GM21717 (cell line): ENCODE results near the gene OSGIN1.

Source experiments
- ATAC-seq: cut with Tn5 transposase; IDR thresholded peaks from one replicate; pipeline ENCODE4 v1.9.1; 2021; ENCODE audit warnings: mild to moderate bottlenecking, moderate library complexity; ENCODE audit not compliant: unreplicated experiment

OSGIN1 gene, protein sequence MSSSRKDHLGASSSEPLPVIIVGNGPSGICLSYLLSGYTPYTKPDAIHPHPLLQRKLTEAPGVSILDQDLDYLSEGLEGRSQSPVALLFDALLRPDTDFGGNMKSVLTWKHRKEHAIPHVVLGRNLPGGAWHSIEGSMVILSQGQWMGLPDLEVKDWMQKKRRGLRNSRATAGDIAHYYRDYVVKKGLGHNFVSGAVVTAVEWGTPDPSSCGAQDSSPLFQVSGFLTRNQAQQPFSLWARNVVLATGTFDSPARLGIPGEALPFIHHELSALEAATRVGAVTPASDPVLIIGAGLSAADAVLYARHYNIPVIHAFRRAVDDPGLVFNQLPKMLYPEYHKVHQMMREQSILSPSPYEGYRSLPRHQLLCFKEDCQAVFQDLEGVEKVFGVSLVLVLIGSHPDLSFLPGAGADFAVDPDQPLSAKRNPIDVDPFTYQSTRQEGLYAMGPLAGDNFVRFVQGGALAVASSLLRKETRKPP

GRCh38 chr16:83952940-83953795 is at the start of gene OSGIN1:
Gene OSGIN1, plus strand, starts transcription at chr16:83953240. Its CDS starts 4,432 bp downstream, at chr16:83957672.
- peak; percentile 93 for ATAC-seq

GRCh38 chr16:83903751-83904150 is 49.3 kb upstream of the OSGIN1 start:
- no peak for ATAC-seq

DNA sequence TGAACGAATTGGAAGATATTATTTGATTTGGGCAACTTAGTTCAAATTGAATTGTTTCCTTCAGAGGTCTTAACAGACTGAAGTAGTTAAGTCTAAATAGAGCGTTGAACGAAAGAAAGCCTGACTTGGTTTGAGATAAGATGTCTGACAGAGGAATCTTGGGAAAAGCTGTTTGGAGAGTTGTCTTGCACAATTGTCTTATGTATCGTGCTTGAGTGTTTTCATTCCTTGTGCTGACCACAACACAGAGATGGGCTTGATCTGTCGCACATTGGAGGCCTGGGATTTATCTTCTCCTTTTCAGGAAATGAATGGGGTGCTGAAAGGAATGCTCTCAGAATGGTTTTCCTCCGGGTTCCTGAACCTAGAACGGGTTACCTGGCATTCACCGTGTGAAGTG is 46.4 kb upstream of the OSGIN1 start:
- ATAC-seq, result no peak

GRCh38 chr16:83907111-83907510 is 45.9 kb upstream of the OSGIN1 start:
- no peak for ATAC-seq

- ATAC-seq, result no peak
Observed at GRCh38 chr16:83907631-83908250, 45.3 kb upstream of the OSGIN1 start.

- no peak for ATAC-seq
Observed at GRCh38 chr16:83908798-83909197, 44.2 kb upstream of the OSGIN1 start.

DNA sequence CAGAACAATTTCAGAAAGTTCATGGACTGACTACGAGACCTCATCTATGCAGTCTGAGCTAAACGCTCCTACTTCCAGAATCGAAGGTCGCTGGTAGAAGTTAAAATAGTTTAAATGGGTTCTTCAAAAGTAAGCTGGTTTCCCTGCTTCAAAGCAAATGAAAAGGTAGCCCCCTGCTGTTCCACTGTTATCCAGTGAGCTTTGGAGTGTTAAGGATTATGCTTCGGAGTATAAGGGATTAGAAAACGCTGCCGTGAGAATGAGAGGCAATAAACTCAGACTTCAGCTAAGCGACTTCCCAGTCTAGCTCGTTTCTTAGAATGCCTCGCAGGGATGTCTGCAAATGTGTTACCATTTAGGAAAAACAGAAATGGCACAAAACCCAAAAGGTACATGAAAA is 41.8 kb upstream of the OSGIN1 start:
- no peak for ATAC-seq

DNA sequence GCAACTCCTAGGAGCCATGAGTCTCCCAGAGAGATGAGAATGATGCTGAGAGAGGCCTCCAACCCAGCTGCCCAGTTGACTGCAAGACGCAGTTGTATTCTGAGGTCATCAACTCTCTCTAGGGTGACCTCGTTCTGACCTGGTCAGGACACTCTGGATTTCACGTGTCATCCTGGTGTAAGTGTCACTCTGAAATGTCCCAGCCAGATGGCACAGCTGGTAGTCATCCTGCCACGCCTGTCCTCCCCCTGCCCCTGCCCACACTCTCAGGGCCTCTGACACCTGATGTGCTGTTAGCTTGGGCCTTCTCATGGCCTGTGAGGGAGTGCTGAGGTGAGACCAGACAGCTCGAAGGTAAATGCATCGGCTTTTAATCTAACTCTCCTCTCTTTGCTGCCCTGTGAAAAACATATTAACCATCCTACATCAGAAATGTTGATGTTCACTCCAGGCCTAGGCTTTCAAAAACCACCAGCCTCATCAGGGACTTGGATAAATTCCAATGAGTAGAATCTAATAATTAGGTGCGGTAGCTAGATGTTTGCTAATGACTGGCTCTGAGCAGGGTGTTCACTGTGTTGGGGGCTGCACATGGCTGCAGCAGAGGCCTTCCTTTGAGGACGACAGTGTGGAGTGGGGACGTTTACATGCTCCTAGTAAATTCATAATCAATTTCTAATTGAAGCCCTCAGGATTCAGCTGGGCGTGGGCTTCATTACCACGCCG is 40.4 kb upstream of the OSGIN1 start:
- no peak for ATAC-seq

DNA sequence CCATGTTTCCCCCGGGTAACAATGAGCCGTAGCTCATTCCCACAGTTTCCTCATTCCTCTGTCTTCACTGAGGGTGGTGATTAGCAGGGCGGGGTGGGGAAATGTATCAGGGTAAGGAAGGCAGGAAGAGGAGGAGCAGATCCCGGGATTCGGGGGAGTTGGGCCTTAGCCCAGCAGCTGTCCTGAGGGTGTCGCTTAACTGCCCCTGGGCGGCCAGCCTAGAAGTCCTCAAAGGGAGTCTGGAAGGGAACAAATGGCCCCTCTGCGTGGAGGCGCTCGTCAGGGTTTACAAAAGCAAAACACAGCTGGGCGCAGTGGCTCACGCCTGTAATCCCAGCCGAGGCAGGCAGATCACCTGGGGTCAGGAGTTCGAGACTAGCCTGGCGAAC is 39.8 kb upstream of the OSGIN1 start:
- ATAC-seq, result no peak

- no peak for ATAC-seq
Observed at GRCh38 chr16:83914091-83914710, 38.8 kb upstream of the OSGIN1 start.

DNA sequence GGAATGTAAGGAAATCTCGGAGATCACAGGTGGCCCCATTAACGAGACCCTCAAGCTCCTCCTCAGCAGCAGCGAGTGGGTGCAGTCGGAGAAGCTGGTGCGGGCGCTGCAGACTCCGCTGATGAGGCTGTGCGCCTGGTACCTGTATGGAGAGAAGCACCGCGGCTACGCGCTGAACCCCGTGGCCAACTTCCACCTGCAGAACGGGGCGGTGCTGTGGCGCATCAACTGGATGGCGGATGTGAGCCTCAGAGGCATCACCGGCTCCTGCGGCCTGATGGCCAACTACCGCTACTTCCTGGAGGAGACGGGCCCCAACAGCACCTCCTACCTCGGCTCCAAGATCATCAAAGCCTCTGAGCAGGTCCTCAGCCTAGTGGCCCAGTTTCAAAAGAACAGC is 38.0 kb upstream of the OSGIN1 start:
- ATAC-seq, result no peak

DNA sequence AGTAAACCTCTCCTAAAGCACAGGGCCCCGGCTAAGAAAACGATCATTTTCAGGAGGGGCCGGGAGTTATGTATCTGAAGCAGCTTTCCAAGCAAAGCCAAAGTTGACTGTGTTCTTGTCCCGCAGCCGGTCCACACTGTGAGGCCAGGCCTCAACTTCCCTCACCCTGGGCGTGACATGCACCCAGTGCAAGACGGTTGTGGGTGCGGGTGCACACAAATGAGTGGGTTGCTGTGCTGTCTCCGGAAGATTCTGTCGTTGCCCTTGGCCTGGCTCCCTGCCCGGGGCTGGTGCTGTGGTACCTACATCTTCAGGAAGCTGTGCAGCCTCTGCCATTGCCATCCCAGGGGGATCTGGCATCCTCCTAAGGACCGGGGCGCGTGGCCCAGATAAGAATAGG is 37.5 kb upstream of the OSGIN1 start:
- ATAC-seq, result no peak

GRCh38 chr16:83917152-83918120 is 35.6 kb upstream of the OSGIN1 start:
- ATAC-seq, result no peak

- ATAC-seq, result no peak
Observed at GRCh38 chr16:83920894-83921491, 32.0 kb upstream of the OSGIN1 start.

DNA sequence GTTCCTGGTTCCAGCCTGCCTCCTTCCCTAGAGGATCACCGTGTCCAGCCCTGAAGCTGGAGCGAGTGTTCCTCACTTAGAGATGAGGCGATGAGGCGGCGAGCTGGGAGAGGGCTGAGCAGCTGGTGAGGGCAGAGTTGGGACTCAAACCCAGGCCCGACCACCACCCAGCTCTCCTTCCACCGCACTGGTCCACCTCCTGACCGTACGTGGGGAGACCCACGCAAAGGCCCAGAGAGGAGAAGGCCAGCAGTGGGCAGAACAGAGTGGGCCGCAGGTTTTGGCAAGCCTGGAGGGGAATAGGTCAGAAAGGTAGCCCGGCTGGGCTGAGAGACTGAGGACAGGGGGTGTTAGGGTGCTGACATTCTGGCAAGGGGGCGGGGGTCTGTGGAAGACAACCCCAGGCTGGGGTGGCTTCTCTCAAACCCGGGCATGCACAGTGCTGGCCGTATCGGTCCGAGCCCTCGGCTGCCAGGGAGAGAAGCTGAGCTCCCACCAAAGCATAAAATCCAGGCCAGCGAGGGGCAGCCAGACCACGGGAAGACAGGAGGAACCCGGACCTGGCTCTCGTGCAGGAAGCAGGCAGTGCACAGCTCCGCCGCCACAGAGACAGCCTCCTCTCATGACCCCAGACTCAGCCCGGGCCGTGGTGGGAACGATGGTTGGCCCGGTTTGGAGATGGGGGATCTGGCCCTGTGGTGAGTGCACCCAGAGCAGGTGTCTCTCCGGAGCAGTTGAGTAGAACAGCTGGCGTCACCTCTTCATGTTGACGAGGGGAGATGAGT is 29.3 kb upstream of the OSGIN1 start:
- ATAC-seq, result no peak

DNA sequence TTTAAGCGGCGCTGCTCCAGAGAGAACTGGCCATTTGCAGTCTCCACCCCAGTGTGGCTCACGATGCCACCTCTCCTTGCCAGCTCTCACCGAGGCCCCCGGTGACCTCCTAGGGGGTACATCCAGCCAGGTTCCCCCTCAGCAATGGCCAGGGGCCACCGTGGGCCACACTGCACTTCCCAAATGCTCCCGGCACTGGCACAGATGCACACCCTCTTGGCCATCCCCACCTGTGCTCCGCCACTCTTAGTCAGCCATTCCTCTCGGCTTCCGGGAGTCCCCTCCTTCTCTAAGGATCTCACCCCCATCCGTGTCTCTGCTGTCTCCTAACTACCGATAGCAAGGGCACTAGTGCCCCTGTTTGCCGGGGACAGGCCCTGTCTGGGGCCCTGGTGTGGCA is 28.4 kb upstream of the OSGIN1 start:
- no peak for ATAC-seq

DNA sequence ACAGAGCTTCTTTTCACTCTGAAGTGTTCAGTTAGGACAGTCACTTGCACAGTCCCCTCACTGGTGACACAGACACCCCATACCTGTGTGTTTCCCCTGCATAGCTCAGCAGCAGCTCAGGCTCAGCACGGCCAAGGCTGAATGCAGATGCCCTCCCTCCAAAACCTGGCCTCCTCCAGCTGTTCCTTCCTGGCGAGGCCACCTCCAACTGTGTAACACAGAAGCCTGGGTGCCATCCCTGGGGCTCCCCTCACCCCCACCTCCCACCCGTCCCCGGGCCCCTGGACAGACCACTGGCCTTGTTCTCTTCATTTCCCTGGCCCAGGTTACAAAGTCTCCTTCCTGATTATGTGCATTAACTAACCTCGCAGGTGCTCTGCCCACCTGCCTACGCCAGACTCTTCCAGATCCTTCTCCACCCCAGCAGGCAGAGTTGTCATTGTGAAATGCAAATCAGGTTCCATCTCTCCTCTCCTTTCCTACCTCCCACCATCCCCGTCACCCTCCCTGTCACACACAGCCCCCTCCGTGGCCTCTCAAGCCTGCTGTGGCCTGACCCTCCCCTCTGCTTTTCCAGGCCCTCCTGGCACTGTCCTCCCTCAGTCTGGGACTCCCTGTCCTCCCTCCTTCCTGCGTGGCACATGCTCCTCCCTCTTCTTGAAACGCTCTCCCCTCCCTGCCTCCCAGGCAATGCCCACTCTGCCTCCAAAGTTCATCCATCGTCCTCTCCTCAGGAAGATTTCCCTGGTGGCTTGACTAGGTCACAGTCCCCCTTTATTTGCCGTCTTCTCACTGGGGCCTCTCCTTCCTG is 27.7 kb upstream of the OSGIN1 start:
- ATAC-seq, result no peak
